IPS-20b (cell line): ENCODE data around the gene HIPK2.
"Not testable (repeated sequence)": the region's sequence is repeated elsewhere in the genome, so short reads cannot be mapped to it uniquely, and the experiment has no call there.

Source experiments
- H3K27ac ChIP-seq: one replicate; pipeline ENCODE4 v1.5.1; 2013; ENCODE audit warnings: low read length
- H3K27me3 ChIP-seq: 2 replicates; pipeline ENCODE4 v1.6.1; 2013; ENCODE audit warnings: mild to moderate bottlenecking, low read length, inconsistent platforms; ENCODE audit not compliant: insufficient read depth
- H3K36me3 ChIP-seq: 2 replicates; pipeline ENCODE4 v1.6.1; 2013; ENCODE audit warnings: low read depth, mild to moderate bottlenecking, inconsistent platforms, low read length, moderate library complexity; ENCODE audit not compliant: insufficient read depth
- H3K4me1 ChIP-seq: 2 replicates; pipeline ENCODE4 v1.6.1; 2013; ENCODE audit warnings: mild to moderate bottlenecking, control low read depth, inconsistent platforms, low read length, moderate library complexity; ENCODE audit not compliant: insufficient read depth
- H3K4me3 ChIP-seq: 2 replicates; pipeline ENCODE4 v1.5.1; 2013; ENCODE audit warnings: mild to moderate bottlenecking, low read length, inconsistent platforms
- H3K9ac ChIP-seq: 2 replicates; pipeline ENCODE4 v1.6.1; 2013; ENCODE audit warnings: low read depth, mild to moderate bottlenecking, inconsistent platforms, low read length, moderate library complexity
- H3K9me3 ChIP-seq: 2 replicates; pipeline ENCODE4 v1.6.1; 2013; ENCODE audit warnings: mild to moderate bottlenecking, low read depth, low read length, inconsistent platforms; ENCODE audit not compliant: insufficient read depth

HIPK2 gene

DNA sequence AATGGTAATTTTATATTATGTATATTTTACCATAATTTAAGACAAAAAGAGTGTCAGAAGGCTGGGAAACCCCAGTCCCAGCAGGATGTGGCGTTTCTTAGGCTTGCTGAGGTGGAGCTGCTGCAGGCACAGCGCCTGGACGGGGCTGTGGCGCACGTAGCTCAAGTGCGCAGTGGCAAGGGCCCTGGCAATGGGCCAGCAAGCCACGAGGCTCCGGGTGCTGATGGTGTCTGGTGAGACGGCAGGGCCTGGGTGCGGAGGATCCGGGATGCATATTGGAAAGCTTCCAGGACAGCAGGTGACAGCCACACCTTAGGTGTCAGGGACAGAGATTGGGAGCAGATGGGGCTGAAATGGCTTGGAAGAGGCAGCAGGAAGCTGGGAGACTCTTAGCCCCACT lies 217.1 kb downstream of the HIPK2 start:
- no peak overlapping the region for H3K4me3 ChIP-seq
- no peaks in the 10 kb centered on the region; the same call in 1 of the 2 replicates for H3K4me1 ChIP-seq
- no peaks in the 10 kb centered on the region for H3K9me3 ChIP-seq
- no peaks in the 10 kb centered on the region for H3K27me3 ChIP-seq
- H3K27ac ChIP-seq = no peak overlapping the region
- H3K9ac ChIP-seq = no peak overlapping the region
- no peaks in the 10 kb centered on the region for H3K36me3 ChIP-seq

DNA sequence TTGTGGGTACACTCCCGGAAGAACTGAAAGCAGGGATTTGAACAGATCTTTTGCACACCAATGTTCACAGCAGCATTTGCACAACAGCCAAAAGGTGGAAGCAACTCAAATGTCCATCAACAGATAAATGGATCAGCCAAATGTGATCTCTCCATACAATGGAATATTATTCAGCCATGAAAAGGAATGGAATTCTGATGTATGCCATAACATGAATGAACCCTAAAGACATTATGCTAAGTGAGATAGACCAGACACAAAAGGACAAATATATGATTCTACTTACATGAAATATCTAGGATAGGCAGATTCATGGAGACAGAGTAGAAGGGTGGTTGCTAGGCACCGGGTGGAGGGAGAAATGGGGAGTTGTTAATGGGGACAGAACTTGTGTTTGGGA lies 217.6 kb downstream of the HIPK2 start:
- Histone ChIP-seq H3K36me3 (no peaks in the 10 kb centered on the region), H3K27me3 (no peaks in the 10 kb centered on the region), H3K9me3 (no peaks in the 10 kb centered on the region), H3K4me1 (no peaks in the 10 kb centered on the region; the same call in 1 of the 2 replicates), H3K9ac (no peak overlapping the region), H3K27ac (no peak overlapping the region), H3K4me3 (no peak overlapping the region)

DNA sequence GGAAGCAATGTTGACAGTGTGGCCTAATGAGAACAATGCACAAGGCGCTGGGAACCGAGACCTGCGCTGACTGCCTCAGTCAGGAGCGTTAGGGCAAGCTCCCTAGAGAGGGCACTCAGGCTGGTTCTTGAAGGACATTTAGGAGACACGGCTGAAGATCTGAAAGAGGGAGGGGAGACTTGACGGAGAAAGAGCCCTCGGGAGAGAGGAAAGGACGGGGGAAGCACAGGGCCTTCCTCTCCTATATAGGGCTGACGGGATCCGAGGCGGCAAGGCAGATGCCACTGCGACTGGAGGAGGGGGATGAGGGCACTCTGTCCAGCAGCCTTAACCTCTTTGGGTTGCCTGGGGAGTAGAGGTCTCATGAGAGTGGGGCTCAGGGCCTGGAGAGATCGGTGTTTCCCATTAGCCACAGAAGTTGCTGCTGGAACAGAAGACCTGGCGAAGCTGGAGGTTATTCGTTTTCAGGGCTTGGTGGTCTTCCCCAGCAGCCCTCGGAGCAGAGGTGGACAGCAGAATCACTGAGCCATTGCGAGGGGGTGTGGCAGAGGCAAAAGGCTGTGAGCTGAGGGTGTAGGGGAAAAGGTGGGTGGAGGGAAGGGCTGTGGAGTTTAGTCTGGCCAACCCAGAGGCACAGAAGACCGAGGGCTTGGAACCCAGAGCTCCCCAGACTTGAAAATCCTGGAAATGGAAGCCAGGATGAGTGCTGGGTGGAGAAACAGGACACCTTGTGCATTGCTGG lies 218.3 kb downstream of the HIPK2 start:
- Histone ChIP-seq H3K9ac (no peak overlapping the region), H3K27ac (no peak overlapping the region), H3K27me3 (no peaks in the 10 kb centered on the region), H3K4me1 (no peaks in the 10 kb centered on the region; the same call in 1 of the 2 replicates), H3K9me3 (no peaks in the 10 kb centered on the region), H3K4me3 (no peak overlapping the region), H3K36me3 (no peaks in the 10 kb centered on the region)

DNA sequence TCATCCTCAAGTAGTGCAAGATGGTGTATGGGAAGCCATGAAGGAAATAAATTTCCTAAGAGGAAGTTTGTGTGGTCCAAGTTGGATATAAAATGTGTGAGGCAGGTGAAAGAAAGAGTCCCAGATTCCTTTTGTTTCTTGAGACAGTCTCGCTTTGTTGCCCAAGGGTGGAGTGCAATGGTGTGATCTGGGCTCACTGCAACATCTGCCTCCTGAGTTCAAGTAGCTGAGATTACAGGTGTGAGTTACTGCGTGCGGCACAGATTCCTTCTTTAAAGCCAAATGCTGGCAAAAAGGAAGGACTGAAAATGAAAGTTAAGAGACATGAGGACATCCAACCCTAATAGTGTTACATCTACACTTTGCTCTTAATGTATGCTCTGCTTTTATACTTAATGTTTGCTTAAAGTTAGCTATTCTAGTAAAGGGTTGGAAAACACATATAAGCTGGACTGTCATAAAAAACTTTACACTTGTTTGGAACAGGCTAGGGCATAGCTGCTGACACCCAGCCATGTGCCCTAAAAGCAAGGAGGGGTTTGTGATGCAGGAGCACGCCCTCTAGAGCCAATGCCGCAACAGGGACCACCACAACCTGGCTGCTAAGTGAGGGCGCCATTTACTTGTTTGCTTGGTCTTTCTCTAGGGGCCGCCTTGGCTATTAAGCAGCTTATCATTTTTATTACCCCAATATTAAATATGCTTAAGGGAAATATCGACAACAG lies 219.8 kb downstream of the HIPK2 start:
- H3K4me1 ChIP-seq = peaks cover 2% of the 10 kb centered on the region; the same call in 1 of the 2 replicates
- H3K36me3 ChIP-seq = no peaks in the 10 kb centered on the region
- no peak overlapping the region for H3K27ac ChIP-seq

DNA sequence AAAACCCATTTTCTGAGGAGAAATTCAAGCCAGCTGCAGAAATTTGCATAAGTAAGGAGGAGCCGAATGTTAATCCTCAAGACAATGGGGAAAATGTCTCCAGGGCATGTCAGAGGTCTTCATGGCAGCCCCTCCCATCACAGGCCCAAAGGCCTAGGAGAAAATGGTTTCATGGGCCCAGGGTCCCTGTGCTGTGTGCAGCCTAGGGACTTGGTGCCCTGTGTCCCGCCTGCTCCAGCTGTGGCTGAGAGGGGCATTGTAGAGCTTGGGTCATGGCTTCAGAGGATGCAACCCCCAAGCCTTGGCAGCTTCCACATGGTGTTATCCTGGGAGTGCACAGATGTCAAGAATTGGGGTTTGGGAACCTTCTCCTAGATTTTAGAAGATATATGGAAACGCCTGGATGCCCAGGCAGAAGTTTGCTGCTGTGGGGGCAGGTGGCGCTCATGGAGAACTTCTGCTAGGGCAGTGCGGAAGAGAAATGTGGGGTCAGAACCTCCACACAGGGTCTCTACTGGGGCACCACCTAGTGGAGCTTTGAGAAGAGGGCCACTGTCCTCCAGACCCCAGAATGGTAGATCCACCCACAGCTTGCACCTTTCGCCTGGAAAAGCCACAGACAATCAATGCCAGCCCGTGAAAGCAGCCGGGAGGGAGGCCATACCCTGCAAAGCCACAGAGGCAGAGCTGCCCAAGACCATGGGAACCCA lies 223.7 kb downstream of the HIPK2 start:
- not testable (repeated sequence) for H3K4me1 ChIP-seq, H3K9ac ChIP-seq, H3K27ac ChIP-seq, H3K4me3 ChIP-seq, H3K9me3 ChIP-seq, H3K36me3 ChIP-seq, H3K27me3 ChIP-seq

More for the DNA sequence above, 219.8 kb downstream of the HIPK2 start:
- Histone ChIP-seq H3K9me3 (no peaks in the 10 kb centered on the region), H3K4me3 (no peak overlapping the region), H3K9ac (no peak overlapping the region), H3K27me3 (no peaks in the 10 kb centered on the region)

DNA sequence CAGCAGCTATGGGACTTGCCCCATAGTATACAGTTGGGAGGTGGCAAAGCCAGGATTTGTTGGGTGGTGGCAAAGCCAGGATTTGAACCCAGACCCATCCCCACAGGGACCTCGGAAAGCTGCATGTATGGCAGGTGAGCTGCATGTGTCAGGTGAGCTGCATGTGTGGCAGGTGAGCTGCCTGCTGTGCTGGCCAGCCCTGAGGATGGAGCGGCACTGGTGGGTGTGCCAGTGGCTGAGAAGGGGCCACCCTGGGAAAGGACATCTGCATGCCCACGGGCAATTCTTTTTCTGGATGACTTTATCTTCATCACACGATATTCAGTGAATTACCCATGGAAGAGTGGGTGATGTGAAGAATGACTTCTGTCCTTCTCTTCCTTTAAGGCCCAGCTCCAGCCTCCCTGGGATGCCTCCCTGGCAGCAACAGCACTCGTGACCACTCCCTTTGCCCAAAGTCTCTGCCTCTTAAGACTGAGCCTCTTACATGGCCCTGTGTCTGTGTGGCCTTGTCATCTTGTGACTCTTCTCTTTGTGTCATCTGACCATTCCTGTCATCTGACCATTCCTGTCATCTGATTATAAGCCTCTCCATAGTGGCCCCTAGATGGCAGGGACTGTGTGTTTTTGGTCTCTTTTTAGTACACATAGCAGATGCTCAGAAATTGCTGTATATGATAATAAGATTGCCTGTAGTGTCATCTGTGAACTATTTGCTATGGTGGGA lies 229.3 kb downstream of the HIPK2 start:
- Histone ChIP-seq H3K27me3 (no peaks in the 10 kb centered on the region), H3K36me3 (no peaks in the 10 kb centered on the region), H3K9me3 (no peaks in the 10 kb centered on the region), H3K4me3 (no peak overlapping the region), H3K9ac (no peak overlapping the region), H3K27ac (no peak overlapping the region), H3K4me1 (no peaks in the 10 kb centered on the region; the same call in 1 of the 2 replicates)

DNA sequence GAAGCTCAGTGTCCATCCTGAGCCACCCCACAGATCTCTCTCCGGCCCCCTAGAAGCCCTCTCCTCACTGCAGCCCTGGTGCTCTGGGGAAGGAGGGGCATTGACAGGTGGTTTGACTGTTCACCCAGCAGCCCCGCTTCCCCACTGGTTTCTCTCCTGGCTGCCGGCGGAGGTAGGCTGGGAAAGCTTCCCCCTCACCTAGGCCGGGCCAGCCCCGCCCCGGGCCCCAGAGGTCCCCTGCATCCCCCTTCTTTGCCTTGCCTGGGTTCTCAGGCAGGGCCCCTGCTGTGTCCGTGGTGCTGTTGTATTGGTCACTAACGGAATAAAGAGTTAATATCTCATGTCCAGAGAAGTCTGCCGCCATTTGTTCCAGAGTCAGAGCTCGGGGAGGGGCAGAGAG lies 233.2 kb downstream of the HIPK2 start:
- Histone ChIP-seq H3K36me3 (no peaks in the 10 kb centered on the region), H3K9me3 (no peaks in the 10 kb centered on the region), H3K4me1 (peaks cover 2% of the 10 kb centered on the region; the same call in 1 of the 2 replicates), H3K4me3 (no peak overlapping the region), H3K27ac (no peak overlapping the region), H3K27me3 (no peaks in the 10 kb centered on the region), H3K9ac (no peak overlapping the region)

DNA sequence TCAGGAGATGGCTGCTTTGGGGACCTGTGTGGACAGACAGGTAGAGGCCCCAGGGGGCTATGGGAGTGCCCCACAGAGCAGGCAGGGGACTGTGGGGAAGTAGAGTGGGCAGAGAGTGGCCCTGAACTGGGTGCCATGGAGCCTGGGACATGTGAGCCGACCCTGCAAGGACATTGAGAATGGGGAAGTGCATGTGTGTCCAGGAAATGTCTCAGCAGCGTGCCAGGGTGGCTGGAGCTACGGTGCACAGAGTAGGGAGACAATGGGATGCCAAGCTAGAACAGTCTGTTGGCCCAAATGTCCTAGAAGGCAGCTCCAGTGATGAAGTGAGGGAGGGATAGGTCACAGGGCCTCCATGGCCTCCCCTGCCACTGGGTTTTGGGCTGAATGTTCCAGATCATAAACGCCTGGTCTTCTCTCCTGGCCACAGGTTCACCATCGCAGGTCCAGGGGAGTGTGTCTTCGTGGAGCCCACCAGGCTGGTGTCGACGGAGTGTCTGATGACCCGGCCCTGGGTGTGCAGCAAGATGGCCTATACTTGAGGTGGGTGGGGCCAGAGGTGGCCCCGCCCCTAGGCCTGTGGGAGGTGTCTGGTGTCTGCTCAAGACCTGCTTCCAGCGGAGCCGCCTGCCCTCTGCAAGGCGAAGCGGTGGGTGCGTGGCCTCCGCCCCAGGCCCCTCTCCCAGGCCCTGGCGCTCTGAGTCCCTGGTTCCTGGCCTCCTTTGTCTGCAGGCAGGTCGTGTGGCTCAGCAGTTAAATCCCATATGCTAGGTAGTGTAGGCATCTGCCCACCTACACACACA lies 233.8 kb downstream of the HIPK2 start:
- peaks cover 2% of the 10 kb centered on the region; the same call in 1 of the 2 replicates for H3K4me1 ChIP-seq
- no peaks in the 10 kb centered on the region for H3K27me3 ChIP-seq
- no peaks in the 10 kb centered on the region for H3K9me3 ChIP-seq
- no peak overlapping the region for H3K4me3 ChIP-seq
- H3K36me3 ChIP-seq = no peaks in the 10 kb centered on the region
- no peak overlapping the region for H3K27ac ChIP-seq
- H3K9ac ChIP-seq = no peak overlapping the region

DNA sequence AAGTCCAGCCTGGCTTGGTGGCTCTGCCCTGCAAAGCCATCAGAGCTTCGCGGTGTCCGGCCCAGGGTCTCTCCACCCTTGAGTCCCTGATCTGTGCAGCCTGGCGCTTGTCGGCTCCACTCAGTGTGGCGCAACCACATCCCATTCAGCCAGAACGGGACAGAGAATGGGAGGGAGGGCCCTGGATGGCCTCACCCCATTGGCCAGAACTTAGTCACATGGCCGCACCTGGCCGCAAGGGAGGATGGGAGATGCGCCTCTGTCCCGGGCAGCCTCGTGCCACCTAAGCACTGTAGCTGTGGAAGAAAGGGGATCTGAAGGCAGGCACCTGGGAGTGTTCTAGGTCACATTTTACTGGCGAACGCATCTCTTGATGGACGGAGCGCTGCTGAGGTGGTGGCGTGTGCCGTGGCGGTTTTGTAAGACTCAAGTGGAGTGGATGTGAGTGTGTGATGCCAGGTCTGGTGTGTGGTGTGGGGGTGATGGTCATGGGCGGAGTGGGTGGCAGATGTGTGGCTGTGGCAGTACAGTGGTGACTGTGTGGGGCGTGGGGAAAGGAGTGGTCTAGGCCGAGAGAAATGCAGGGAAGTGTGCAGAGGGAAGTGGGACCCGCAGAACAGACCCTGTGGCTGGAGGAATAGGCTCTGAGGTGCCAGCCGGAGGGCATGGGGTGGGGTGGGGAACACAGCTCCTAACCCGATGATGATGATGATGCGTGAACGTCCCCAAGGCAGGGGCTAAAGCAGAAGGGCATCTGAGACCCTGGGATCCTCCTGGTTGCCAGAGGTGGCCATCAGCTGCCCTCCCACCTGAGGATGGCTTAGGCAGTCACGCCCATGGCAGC lies 235.3 kb downstream of the HIPK2 start:
- Histone ChIP-seq H3K4me3 (no peak overlapping the region), H3K9me3 (no peaks in the 10 kb centered on the region), H3K4me1 (peaks cover 2% of the 10 kb centered on the region; the same call in 1 of the 2 replicates), H3K9ac (no peak overlapping the region), H3K27ac (no peak overlapping the region), H3K27me3 (no peaks in the 10 kb centered on the region), H3K36me3 (no peaks in the 10 kb centered on the region)

DNA sequence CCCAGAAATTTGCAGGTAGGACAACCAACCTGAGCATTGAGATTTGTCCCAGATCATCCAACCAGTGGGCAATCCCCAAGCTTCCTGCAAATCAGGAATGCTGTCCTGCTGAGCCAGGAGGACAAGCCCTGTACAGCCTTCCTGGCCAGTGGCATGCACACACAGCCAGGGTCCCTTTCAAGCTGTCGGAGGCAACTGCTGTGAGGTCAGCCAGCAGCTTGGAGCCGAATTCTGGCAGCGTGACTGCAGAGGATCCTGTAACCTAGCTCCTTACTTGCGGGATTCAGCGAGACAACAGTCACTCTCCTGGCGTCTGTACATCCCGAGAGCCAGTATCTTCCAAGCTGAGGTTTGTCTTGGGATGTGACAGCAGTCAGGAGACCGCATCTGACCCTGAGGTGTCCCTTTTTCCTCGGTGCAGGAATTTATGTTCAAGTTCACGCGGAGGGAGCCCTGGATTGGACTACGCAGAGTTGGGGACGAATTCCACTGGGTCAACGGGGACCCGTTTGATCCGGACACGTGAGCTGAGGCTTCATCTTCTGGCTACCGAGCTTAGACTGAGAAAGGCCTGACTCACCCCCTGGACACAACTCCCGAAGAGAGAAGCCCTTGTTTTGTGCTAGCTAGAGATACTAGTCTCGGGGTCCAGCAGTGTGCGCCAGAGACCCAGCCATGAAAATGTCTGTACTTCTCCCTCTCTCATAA lies 236.0 kb downstream of the HIPK2 start:
- no peaks in the 10 kb centered on the region for H3K36me3 ChIP-seq
- H3K9ac ChIP-seq = no peak overlapping the region
- no peaks in the 10 kb centered on the region for H3K9me3 ChIP-seq
- no peak overlapping the region for H3K27ac ChIP-seq
- no peak overlapping the region for H3K4me3 ChIP-seq
- no peaks in the 10 kb centered on the region for H3K27me3 ChIP-seq
- peaks cover 2% of the 10 kb centered on the region; the same call in 1 of the 2 replicates for H3K4me1 ChIP-seq
